ENCODE data around the gene IDE. TPM values are rescaled to one million over a fixed set of nuclear protein-coding genes. Genes with fewer than 3 reads are reported as not detected.

The IDE gene
- total RNA-seq, 1 donor from 2014 or later = 45.3 TPM

- no peaks in the 10 kb centered on the region for H3K4me1 Mint-ChIP-seq (ENCODE audit: low read depth)
- H3K27ac Mint-ChIP-seq = no peak overlapping the region
- no peaks in the 10 kb centered on the region for H3K27me3 Mint-ChIP-seq (ENCODE audit: low read depth)
- peaks cover 24% of the 10 kb centered on the region for H3K36me3 Mint-ChIP-seq (ENCODE audit: low read depth)
- H3K9me3 Mint-ChIP-seq = no peaks in the 10 kb centered on the region
- no peak for DNase-seq (ENCODE audit: low spot score)
- intact Hi-C loops (cut with micrococcal nuclease) = no loop called here
- H3K4me3 Mint-ChIP-seq (ENCODE audit: low read depth) = no peak overlapping the region
Observed at GRCh38 chr10:92506336-92506735, 67.6 kb downstream of the IDE start.

DNA sequence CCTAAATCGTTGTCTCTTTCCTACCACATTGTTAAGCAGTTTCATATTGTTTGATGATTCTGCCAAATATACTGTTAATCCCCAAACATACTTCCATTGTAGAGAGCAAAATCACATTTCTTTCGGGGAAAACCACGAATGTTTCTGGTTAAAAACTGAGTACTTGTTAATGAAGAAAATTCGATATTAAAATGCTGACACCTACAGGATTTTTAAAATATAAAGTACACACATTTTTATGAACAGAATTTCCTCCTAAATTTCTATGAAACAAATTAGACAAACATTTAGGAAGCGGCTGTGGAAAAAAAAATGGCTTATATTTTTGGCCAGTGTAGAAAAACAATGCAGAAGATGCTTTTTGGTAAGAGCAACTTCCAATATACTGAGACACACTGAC, 68.8 kb downstream of the IDE start:
- Mint-ChIP-seq H3K27ac (no peak overlapping the region), H3K27me3 (ENCODE audit: low read depth) (no peaks in the 10 kb centered on the region), H3K9me3 (no peaks in the 10 kb centered on the region), H3K36me3 (ENCODE audit: low read depth) (peaks cover 31% of the 10 kb centered on the region), H3K4me1 (ENCODE audit: low read depth) (no peaks in the 10 kb centered on the region), H3K4me3 (ENCODE audit: low read depth) (no peak overlapping the region)
- intact Hi-C loops (cut with micrococcal nuclease) = no loop called here
- no peak for DNase-seq (ENCODE audit: low spot score)

- Mint-ChIP-seq H3K36me3 (ENCODE audit: low read depth) (peaks cover 25% of the 10 kb centered on the region), H3K4me3 (ENCODE audit: low read depth) (no peak overlapping the region), H3K27ac (no peak overlapping the region), H3K27me3 (ENCODE audit: low read depth) (no peaks in the 10 kb centered on the region), H3K4me1 (ENCODE audit: low read depth) (no peaks in the 10 kb centered on the region), H3K9me3 (no peaks in the 10 kb centered on the region)
- intact Hi-C loops (cut with micrococcal nuclease) = no loop called here
- DNase-seq (ENCODE audit: low spot score) = no peak
Observed at GRCh38 chr10:92502296-92502808, 71.5 kb downstream of the IDE start.

DNA sequence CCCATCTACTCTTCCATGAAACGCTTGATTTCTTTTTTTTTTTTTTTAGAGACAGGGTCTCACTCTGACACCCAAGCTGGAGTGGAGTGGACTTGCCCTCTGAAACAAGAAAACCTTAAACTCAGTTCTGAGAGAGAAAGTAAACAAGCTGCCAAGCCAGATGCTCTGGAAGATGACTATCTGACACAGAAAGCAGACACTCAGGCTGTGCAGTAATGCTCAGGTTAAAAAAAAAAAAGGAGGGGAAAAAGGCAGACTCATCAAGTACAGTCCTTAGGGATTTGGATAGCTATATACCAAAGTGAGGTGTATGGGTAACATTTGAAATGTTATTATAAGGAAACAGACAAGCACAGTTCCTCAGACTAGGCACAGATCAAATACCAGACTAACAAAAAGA, 80.5 kb downstream of the IDE start:
- Mint-ChIP-seq H3K4me1 (ENCODE audit: low read depth) (no peaks in the 10 kb centered on the region), H3K36me3 (ENCODE audit: low read depth) (peaks cover 41% of the 10 kb centered on the region), H3K27me3 (ENCODE audit: low read depth) (no peaks in the 10 kb centered on the region), H3K9me3 (no peaks in the 10 kb centered on the region), H3K27ac (no peak overlapping the region), H3K4me3 (ENCODE audit: low read depth) (no peak overlapping the region)
- intact Hi-C loops (cut with micrococcal nuclease) = no loop called here
- DNase-seq (ENCODE audit: low spot score) = no peak

- no peaks in the 10 kb centered on the region for H3K27me3 Mint-ChIP-seq (ENCODE audit: low read depth)
- H3K4me1 Mint-ChIP-seq (ENCODE audit: low read depth) = no peaks in the 10 kb centered on the region
- intact Hi-C loops (cut with micrococcal nuclease) = no loop called here
- no peak overlapping the region for H3K27ac Mint-ChIP-seq
- H3K9me3 Mint-ChIP-seq = no peaks in the 10 kb centered on the region
- peaks cover 42% of the 10 kb centered on the region for H3K36me3 Mint-ChIP-seq (ENCODE audit: low read depth)
- no peak overlapping the region for H3K4me3 Mint-ChIP-seq (ENCODE audit: low read depth)
- no peak for DNase-seq (ENCODE audit: low spot score)
Observed at GRCh38 chr10:92492748-92493240, 81.1 kb downstream of the IDE start.

DNA sequence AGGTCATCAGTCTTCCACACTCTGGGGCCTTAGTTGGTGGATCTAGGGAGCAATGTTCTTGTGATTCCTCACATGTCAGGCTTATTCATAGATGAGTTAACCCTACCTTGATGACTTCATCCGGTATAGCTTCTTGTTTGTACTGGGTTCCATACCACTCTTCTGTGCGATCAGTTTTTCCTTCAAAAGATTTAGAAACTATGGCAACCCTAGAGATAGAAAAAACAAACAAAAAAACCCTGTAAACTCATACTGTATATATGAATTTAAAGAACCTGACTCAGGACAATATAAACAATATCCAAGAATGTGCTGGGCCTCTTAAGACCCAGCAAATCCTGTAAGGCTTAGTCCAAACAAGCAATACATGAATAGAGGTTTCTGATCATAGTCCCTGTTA, 83.5 kb downstream of the IDE start:
- intact Hi-C loops (cut with micrococcal nuclease) = no loop called here
- Mint-ChIP-seq H3K27ac (no peak overlapping the region), H3K27me3 (ENCODE audit: low read depth) (no peaks in the 10 kb centered on the region), H3K36me3 (ENCODE audit: low read depth) (peaks cover 61% of the 10 kb centered on the region), H3K4me3 (ENCODE audit: low read depth) (no peak overlapping the region), H3K9me3 (no peaks in the 10 kb centered on the region), H3K4me1 (ENCODE audit: low read depth) (no peaks in the 10 kb centered on the region)
- DNase-seq (ENCODE audit: low spot score) = no peak

DNA sequence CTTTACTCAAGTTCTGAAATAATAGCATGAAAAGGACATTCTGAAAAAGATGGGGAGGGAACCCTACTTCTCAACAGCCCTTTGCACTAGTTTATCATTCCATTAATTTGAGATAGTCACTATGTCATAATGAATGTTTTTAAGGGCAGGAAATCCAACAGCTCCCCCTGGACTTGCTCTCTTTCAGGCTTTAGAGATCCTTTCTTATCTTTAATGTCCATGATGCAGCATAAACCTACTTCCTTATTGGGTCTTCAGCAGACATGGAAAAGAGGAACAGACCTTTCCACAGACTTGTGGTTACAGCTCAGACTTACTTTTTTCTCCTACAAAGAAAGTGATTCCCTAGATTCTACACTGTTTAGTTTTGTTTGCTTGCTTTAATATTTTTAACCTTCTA, 87.3 kb downstream of the IDE start:
- Mint-ChIP-seq H3K27me3 (ENCODE audit: low read depth) (no peaks in the 10 kb centered on the region), H3K4me3 (ENCODE audit: low read depth) (no peak overlapping the region), H3K36me3 (ENCODE audit: low read depth) (peaks cover 56% of the 10 kb centered on the region), H3K4me1 (ENCODE audit: low read depth) (peaks cover 3% of the 10 kb centered on the region), H3K27ac (no peak overlapping the region), H3K9me3 (no peaks in the 10 kb centered on the region)
- no peak for DNase-seq (ENCODE audit: low spot score)
- intact Hi-C loops (cut with micrococcal nuclease) = no loop called here

DNA sequence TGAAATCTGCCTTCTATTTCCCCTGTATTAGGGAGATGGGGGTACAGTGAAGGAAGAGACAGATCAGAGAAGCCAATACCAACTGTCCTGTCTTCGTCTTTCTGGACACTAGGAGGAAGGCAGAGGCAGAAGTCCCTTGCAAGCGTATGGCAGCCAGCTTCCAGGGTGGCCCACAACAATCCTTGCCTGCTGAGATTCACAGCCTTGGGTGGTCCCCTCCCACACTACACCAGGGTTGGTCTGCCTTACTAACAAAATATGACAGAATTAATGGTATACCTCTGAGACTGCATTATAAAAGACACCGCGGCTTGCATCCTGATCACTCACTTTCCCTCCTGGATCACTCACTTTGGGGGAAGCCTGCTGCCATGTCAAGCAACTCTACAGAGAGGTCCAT, 90.4 kb downstream of the IDE start:
- intact Hi-C loops (cut with micrococcal nuclease) = no loop called here
- H3K4me1 Mint-ChIP-seq (ENCODE audit: low read depth) = peaks cover 6% of the 10 kb centered on the region
- peaks cover 41% of the 10 kb centered on the region for H3K36me3 Mint-ChIP-seq (ENCODE audit: low read depth)
- H3K27ac Mint-ChIP-seq = no peak overlapping the region
- no peak for DNase-seq (ENCODE audit: low spot score)
- no peaks in the 10 kb centered on the region for H3K9me3 Mint-ChIP-seq
- H3K27me3 Mint-ChIP-seq (ENCODE audit: low read depth) = no peaks in the 10 kb centered on the region
- H3K4me3 Mint-ChIP-seq (ENCODE audit: low read depth) = no peak overlapping the region

- intact Hi-C loops (cut with micrococcal nuclease) = no loop called here
- Mint-ChIP-seq H3K36me3 (ENCODE audit: low read depth) (peaks cover 19% of the 10 kb centered on the region), H3K27me3 (ENCODE audit: low read depth) (no peaks in the 10 kb centered on the region), H3K4me3 (ENCODE audit: low read depth) (no peak overlapping the region), H3K27ac (no peak overlapping the region), H3K4me1 (ENCODE audit: low read depth) (peaks cover 6% of the 10 kb centered on the region), H3K9me3 (no peaks in the 10 kb centered on the region)
- DNase-seq (ENCODE audit: low spot score) = no peak
Observed at GRCh38 chr10:92480413-92480812, 93.5 kb downstream of the IDE start.

GRCh38 chr10:92479547-92479946, 94.3 kb downstream of the IDE start:
- Mint-ChIP-seq H3K27ac (no peak overlapping the region), H3K9me3 (no peaks in the 10 kb centered on the region), H3K4me1 (ENCODE audit: low read depth) (peaks cover 6% of the 10 kb centered on the region), H3K36me3 (ENCODE audit: low read depth) (peaks cover 17% of the 10 kb centered on the region), H3K4me3 (ENCODE audit: low read depth) (no peak overlapping the region), H3K27me3 (ENCODE audit: low read depth) (no peaks in the 10 kb centered on the region)
- intact Hi-C loops (cut with micrococcal nuclease) = no loop called here
- no peak for DNase-seq (ENCODE audit: low spot score)

- intact Hi-C loops (cut with micrococcal nuclease) = no loop called here
- Mint-ChIP-seq H3K36me3 (ENCODE audit: low read depth) (peaks cover 14% of the 10 kb centered on the region), H3K27ac (no peak overlapping the region), H3K4me3 (ENCODE audit: low read depth) (no peak overlapping the region), H3K4me1 (ENCODE audit: low read depth) (peaks cover 6% of the 10 kb centered on the region), H3K9me3 (no peaks in the 10 kb centered on the region), H3K27me3 (ENCODE audit: low read depth) (no peaks in the 10 kb centered on the region)
- no peak for DNase-seq (ENCODE audit: low spot score)
Observed at GRCh38 chr10:92478536-92478935, 95.4 kb downstream of the IDE start.

GRCh38 chr10:92475357-92475868, 98.5 kb downstream of the IDE start:
- Mint-ChIP-seq H3K9me3 (no peaks in the 10 kb centered on the region), H3K27me3 (ENCODE audit: low read depth) (no peaks in the 10 kb centered on the region), H3K36me3 (ENCODE audit: low read depth) (peaks cover 7% of the 10 kb centered on the region), H3K4me1 (ENCODE audit: low read depth) (no peaks in the 10 kb centered on the region), H3K4me3 (ENCODE audit: low read depth) (no peak overlapping the region), H3K27ac (no peak overlapping the region)
- intact Hi-C loops (cut with micrococcal nuclease) = no loop called here
- DNase-seq (ENCODE audit: low spot score) = no peak

DNA sequence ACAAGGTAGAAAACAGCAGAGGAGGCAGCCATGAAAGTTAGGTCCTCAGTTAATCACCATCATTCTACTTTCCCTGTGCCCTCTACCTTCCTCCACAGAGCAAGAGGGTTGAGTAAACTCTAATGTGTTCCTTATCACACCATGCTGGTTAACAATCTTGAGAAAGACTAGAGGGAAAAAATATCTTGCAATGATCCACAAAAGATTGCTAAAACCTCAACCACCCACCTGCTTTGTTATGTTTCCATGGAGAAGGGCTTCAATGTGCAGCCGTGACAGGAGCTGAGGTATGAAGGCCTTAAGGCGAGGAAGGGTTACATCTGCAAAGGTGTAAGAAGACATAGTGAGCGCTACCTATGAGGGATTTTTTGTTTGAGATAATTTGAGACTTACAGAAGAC, 103.9 kb downstream of the IDE start:
- Mint-ChIP-seq H3K27me3 (ENCODE audit: low read depth) (no peaks in the 10 kb centered on the region), H3K9me3 (no peaks in the 10 kb centered on the region), H3K27ac (no peak overlapping the region), H3K4me1 (ENCODE audit: low read depth) (no peaks in the 10 kb centered on the region), H3K4me3 (ENCODE audit: low read depth) (no peak overlapping the region), H3K36me3 (ENCODE audit: low read depth) (peaks cover 34% of the 10 kb centered on the region)
- intact Hi-C loops (cut with micrococcal nuclease) = no loop called here
- no peak for DNase-seq (ENCODE audit: low spot score)

DNA sequence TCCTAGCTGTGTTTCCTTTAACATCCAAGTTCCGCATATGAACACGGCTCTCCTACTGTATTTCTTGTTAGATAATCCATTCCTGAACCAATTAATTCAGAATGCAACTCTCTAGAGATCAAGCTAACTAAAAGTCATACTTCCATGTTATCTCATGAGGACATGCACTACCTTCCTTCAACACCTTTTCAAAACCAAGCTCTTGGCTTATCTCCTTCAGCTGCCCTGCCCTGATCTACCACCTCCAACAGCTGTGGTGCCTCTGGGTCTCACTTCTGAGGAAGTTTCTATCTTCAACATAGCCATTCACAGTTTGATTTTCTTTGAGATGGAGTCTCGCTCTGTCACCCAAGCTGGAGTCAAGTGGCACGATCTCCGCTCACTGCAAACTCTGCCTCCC, 109.5 kb downstream of the IDE start:
- intact Hi-C loops (cut with micrococcal nuclease) = no loop called here
- Mint-ChIP-seq H3K27me3 (ENCODE audit: low read depth) (no peaks in the 10 kb centered on the region), H3K4me1 (ENCODE audit: low read depth) (no peaks in the 10 kb centered on the region), H3K36me3 (ENCODE audit: low read depth) (peaks cover 43% of the 10 kb centered on the region), H3K4me3 (ENCODE audit: low read depth) (no peak overlapping the region), H3K27ac (no peak overlapping the region), H3K9me3 (no peaks in the 10 kb centered on the region)
- no peak for DNase-seq (ENCODE audit: low spot score)
